Suprapubic skin (tissue), 4 donors: ENCODE measurements around the gene CXCR3. TPM values are rescaled to one million over a fixed set of nuclear protein-coding genes. Genes with fewer than 3 reads are reported as not detected.
"Not testable (repeated sequence)": the region's sequence is repeated elsewhere in the genome, so short reads cannot be mapped to it uniquely, and the experiment has no call there.

Source experiments
- DNase-seq, 2 donors: peaks; one replicate each; pipeline ENCODE4 v3.0.0-alpha.2; 2019; ENCODE audit warnings: low spot score in 2 of 2
- H3K27ac ChIP-seq: fragments of 200-600 bp; sonication (generic); one replicate; pipeline ENCODE4 v1.5.1; 2019
- H3K27me3 ChIP-seq: fragments of 200-600 bp; sonication (generic); one replicate; pipeline ENCODE4 v1.5.1; 2019
- H3K36me3 ChIP-seq: fragments of 200-600 bp; sonication (generic); one replicate; pipeline ENCODE4 v1.5.1; 2019
- H3K4me1 ChIP-seq: fragments of 200-600 bp; sonication (generic); one replicate; pipeline ENCODE4 v1.5.1; 2019
- H3K4me3 ChIP-seq: fragments of 200-600 bp; sonication (generic); one replicate; pipeline ENCODE4 v1.5.1; 2019; ENCODE audit warnings: mild to moderate bottlenecking
- H3K9me3 ChIP-seq: fragments of 200-600 bp; sonication (generic); one replicate; pipeline ENCODE4 v1.5.1; 2019
- EP300 ChIP-seq: sonication (generic); formaldehyde crosslinking; IDR thresholded peaks from one replicate; pipeline ENCODE4 v1.6.1; 2017; ENCODE audit warnings: antibody characterized with exemption
- POLR2A ChIP-seq, 2 donors: fragments of 450-650 bp; IDR thresholded peaks; one replicate each; pipeline ENCODE4 v1.6.1; 2017; ENCODE audit warnings: antibody characterized with exemption in 2 of 2, mild to moderate bottlenecking in 2 of 2, moderate library complexity in 2 of 2
- POLR2AphosphoS5 ChIP-seq, 3 donors: sonication (generic); formaldehyde crosslinking; IDR thresholded peaks; one replicate each; pipeline ENCODE4 v1.6.1; 2017; ENCODE audit warnings: antibody characterized with exemption in 3 of 3
- WGBS: methylation state at CpG from one replicate; pipeline ENCODE4 v1.1.5; 2018; 5-methylcytosine and 5-hydroxymethylcytosine counted together
- total RNA-seq, 4 donors: library from RNA; depleted of rRNA; stranded (reverse); fragments of >200 nt; gene quantifications; one replicate each; pipeline ENCODE4 v1.1.0, GENCODE V29; 2016
- TF ChIP-seq, protein P1 (sequence below), 2 donors: fragments of 200-600 bp in 1 of 2; fragments of 450-650 bp in 1 of 2; sonication (generic) in 1 of 2; IDR thresholded peaks; one replicate each; pipeline ENCODE4 v1.5.1; 2016 to 2019; ENCODE audit warnings: antibody characterized with exemption in 2 of 2, mild to moderate bottlenecking in 1 of 2, moderate library complexity in 1 of 2

Gene CXCR3
- total RNA-seq, 4 donors from 2014 or later: 0.29 to 0.30 TPM; not detected in 2

DNA sequence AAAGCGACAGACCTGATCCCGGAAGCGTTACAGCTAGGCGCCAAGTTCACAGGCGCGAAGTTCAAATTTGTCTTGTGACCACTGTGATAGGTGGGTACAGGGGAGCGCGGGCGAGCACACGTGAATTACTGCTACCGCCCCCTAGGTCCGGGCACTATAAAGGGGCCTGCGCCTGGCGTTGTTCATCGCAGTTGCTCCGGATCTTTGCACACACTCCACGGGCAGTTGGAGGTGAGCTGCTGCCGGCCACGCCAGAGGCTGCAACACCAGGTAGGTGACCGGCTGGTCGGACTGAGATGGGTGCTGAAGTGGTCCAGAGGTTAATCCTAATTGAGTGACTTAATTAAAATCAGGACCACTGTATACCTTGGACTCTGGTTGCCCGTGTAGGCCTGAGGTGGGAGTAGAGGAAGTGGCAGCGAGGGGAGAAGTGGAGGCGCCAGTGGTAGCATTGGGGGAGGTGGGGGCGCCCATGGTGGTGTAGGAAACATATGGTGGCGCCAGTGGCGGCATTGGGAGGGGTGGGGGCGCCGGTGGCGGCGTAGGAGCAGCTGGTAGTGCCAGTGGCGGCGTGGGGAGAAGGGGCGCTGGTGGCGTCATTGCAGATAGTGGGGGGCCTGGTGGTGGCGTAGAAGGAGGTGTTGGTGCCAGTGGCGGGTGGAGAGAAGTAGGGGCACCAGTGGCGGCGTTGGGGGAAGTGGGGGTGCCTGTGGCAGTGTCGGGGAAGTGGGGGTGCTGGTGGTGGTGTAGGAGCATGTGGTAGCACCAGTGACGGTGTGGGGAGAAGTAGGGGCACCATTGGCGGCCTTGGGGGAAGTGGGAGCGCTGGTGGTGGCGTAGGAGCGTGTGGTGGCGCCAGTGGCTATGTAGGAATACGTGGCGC, 39.8 kb downstream of the CXCR3 start, which contains the start of gene GCNA:
TSS of gene GCNA (plus strand) at position 185 of the 883 bp plus-strand sequence. CDS start 2,385 bp downstream, outside the sequence.
- peaks cover 19% of the 10 kb centered on the region for H3K36me3 ChIP-seq
- no peak for DNase-seq
- H3K4me1 ChIP-seq: no peaks in the 10 kb centered on the region
- 93% methylated on average over 48 of the region's 48 CpGs for WGBS
- H3K27ac ChIP-seq: no peak within 1 kb of the TSS
- TF ChIP-seq, protein P1, sequence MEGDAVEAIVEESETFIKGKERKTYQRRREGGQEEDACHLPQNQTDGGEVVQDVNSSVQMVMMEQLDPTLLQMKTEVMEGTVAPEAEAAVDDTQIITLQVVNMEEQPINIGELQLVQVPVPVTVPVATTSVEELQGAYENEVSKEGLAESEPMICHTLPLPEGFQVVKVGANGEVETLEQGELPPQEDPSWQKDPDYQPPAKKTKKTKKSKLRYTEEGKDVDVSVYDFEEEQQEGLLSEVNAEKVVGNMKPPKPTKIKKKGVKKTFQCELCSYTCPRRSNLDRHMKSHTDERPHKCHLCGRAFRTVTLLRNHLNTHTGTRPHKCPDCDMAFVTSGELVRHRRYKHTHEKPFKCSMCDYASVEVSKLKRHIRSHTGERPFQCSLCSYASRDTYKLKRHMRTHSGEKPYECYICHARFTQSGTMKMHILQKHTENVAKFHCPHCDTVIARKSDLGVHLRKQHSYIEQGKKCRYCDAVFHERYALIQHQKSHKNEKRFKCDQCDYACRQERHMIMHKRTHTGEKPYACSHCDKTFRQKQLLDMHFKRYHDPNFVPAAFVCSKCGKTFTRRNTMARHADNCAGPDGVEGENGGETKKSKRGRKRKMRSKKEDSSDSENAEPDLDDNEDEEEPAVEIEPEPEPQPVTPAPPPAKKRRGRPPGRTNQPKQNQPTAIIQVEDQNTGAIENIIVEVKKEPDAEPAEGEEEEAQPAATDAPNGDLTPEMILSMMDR (IDR thresholded peaks at IDR 0.05): no peak
- TF ChIP-seq POLR2A (IDR thresholded peaks at IDR 0.05) (no peak), POLR2AphosphoS5 (IDR thresholded peaks at IDR 0.05) (no peak), EP300 (no peak)
- no peak within 1 kb of the TSS for H3K4me3 ChIP-seq
- no peaks in the 10 kb centered on the region for H3K9me3 ChIP-seq
- no peaks in the 10 kb centered on the region for H3K27me3 ChIP-seq

DNA sequence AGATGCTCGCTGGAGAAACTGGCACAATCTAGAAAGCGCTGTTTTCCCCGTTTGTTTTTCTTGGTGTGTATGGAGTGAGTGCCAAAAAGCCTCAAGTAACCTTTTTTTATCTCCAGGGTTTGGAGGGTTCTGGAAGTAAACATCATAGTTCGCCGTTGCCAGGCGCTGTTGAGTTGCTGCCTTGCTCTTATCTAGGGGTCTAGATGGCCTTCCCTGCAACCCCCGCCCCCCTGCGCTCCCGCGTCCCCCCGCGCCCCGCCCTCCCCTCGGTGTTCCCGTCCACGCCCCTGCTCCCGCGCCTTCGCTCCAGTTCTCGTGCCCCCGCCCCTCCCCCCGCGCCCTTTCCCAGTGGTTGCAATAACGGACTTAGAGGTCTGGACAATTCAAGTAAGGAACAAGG, 40.6 kb downstream of the CXCR3 start:
- peaks cover 24% of the 10 kb centered on the region for H3K36me3 ChIP-seq
- no peaks in the 10 kb centered on the region for H3K27me3 ChIP-seq
- 87% methylated on average over 24 of the region's 24 CpGs for WGBS
- DNase-seq: no peak
- H3K9me3 ChIP-seq: no peaks in the 10 kb centered on the region
- TF ChIP-seq EP300 (no peak), POLR2A (IDR thresholded peaks at IDR 0.05) (no peak), POLR2AphosphoS5 (IDR thresholded peaks at IDR 0.05) (no peak)
- TF ChIP-seq, protein P1 (IDR thresholded peaks at IDR 0.05): no peak
- no peak overlapping the region for H3K27ac ChIP-seq
- H3K4me3 ChIP-seq: no peak overlapping the region
- H3K4me1 ChIP-seq: no peaks in the 10 kb centered on the region

DNA sequence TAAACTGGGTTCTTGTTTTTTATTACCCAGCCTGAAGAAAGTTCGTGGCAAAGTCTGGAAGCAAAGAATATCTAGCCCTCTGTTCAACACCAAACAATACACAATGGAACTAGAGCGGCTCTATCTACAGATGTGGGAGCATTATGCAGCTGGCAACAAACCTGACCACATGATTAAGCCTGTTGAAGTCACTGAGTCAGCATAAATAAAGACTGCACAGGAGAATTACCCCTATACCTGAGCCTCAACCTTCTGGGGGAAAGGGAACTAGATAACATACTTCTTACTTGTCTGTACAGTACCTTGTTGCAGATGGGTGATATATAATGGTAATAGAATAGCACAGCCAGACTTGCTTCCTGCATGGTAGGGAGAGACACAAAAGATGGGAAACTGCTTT, 44.7 kb downstream of the CXCR3 start:
- 62% methylated on average over 2 of the region's 2 CpGs for WGBS
- H3K27me3 ChIP-seq: no peaks in the 10 kb centered on the region
- TF ChIP-seq, protein P1 (IDR thresholded peaks at IDR 0.05): no peak
- TF ChIP-seq POLR2A (IDR thresholded peaks at IDR 0.05) (no peak), POLR2AphosphoS5 (IDR thresholded peaks at IDR 0.05) (no peak), EP300 (no peak)
- H3K36me3 ChIP-seq: peaks cover 56% of the 10 kb centered on the region
- no peak overlapping the region for H3K27ac ChIP-seq
- no peak overlapping the region for H3K4me3 ChIP-seq
- H3K9me3 ChIP-seq: no peaks in the 10 kb centered on the region
- H3K4me1 ChIP-seq: no peaks in the 10 kb centered on the region
- DNase-seq: no peak

DNA sequence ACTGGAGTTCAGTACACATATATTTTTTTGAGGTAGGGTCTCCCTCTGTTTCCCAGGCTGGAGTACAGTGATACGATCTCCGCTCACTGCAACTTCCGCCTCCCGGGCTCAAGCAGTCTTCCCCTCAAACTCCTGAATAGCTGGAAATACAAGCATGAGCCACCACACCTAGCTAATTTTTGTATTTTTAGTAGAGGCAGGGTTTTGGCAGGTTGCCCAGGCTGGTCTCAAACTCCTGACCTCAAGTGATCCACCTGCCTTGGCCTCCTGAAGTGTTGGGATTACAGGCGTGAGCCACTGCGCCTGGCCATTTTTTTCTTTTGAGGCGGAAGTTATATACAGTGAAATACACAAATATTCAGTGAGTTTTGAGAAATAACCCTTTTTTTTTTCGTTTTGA, 46.9 kb downstream of the CXCR3 start:
- not testable (repeated sequence) for H3K9me3 ChIP-seq, DNase-seq, H3K4me1 ChIP-seq, H3K4me3 ChIP-seq, H3K27ac ChIP-seq, H3K27me3 ChIP-seq
- H3K36me3 ChIP-seq: peaks cover 72% of the 10 kb centered on the region
- WGBS: 90% methylated on average over 8 of the region's 8 CpGs

Other genes starting within 250 kb of the CXCR3 start
- gene OGT, start 85.4 kb downstream of the CXCR3 start, total RNA-seq: 100 to 1,000 TPM; 133 to 450 (median 159) TPM
- gene GCNA, start 40.1 kb downstream of the CXCR3 start, total RNA-seq: 1 to 10 TPM in 2 of 4 donors, under 1 TPM in 2; 0.47 to 5.5 (median 0.99) TPM
- not detected for gene CXorf49, start 99.8 kb upstream of the CXCR3 start, total RNA-seq
- not detected for gene CXorf49B, start 144.8 kb upstream of the CXCR3 start, total RNA-seq